NCI-H526 (cell line): ENCODE data around the gene ZSCAN31.
"Not testable (repeated sequence)": the region's sequence is repeated elsewhere in the genome, so short reads cannot be mapped to it uniquely, and the experiment has no call there.

Experiments
- DNase-seq, 2 experiments: peaks; one replicate each; lab custom pipeline; 2025; lab: John Stamatoyannopoulos, UW

ZSCAN31 gene

GRCh38 chr6:28335564-28336283, at the start of gene ZSCAN31:
TSS of gene ZSCAN31 (minus strand) at chr6:28336148. CDS start at chr6:28329683, 6,465 bp downstream.
- peak; percentile 87 to 91 for DNase-seq

DNA sequence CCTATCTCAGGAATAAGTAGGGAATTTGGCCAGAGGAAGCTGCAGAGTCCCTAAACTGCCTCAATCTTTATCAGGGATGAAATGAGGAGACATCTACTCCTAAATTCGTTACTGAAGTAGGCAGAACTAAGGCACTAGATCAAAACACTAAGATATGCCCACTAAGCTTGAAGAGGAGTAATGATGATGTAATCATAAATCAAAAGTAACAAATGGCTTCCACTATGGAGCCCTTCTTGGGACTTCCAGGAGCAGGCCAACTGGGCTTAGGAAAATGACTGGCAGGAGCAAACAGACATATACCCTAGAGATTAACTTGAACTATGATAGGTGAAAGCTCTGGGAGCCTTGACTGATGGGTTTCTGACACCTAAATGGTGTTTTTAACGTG, 48.2 kb upstream of the ZSCAN31 start:
- no peak for DNase-seq

DNA sequence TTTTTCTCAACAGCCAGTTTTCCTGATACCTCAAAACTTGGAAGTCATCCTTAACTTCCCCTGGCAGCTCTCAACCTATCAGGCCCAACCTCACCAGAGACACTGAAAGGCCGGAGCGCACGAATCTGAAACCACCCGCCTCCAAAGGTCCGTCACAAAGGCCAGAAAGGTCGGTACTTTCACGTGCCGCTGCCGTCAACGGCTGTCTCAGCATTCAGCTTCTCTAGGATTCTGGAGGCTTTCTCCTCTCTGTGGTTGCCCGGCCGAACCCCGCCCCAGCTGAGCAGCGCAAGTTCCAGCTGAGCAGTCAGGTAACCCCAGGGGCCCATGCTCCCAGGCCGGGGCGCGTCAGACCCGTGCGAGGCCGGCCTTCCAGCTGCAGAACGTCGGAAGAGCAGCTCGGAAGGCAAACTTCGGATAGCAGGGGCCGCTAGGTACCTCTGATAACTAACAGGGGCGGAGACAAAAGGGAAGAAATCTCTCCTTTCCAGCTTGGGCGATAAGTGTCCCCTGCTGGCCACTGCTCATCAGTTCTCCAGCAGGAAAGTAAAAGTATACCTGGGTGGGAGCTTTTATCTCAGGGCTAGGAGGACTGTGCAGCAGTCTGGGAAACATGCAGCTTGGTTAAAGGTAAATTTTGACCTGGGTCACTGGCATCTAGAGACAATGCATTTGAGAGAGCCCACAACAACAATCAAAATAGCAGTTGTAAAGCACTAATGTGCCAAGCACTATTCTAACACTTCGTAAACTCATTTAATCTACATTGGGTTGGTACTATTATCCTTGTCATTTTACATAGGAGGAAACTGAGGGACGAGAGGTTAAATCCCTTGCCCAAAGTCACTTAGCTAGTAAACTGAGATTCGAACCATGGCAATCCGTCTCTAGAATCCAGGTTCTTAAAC, 47.5 kb upstream of the ZSCAN31 start:
- peak; percentile 82 to 94 for DNase-seq

DNA sequence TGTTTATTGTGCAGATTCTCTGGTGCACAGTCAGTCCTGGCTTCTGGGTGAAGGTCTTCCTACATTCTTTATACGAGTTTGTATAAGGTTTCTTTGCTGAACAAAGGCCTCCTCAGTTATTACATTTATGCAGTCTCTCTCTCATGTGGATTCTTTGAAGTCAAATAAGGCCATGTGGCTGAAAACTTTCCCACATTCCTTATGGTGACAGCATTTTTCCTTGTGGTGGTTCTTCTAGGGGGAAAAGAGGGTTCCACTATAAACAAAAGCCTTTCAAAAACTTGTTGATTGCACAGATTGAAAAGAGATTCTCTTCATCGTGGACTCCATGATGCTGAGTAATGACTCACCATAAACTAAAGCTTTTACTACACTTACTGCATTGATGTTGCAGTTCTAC, 44.4 kb upstream of the ZSCAN31 start:
- DNase-seq = no peak

GRCh38 chr6:28378644-28379043, 42.7 kb upstream of the ZSCAN31 start:
- no peak for DNase-seq

DNA sequence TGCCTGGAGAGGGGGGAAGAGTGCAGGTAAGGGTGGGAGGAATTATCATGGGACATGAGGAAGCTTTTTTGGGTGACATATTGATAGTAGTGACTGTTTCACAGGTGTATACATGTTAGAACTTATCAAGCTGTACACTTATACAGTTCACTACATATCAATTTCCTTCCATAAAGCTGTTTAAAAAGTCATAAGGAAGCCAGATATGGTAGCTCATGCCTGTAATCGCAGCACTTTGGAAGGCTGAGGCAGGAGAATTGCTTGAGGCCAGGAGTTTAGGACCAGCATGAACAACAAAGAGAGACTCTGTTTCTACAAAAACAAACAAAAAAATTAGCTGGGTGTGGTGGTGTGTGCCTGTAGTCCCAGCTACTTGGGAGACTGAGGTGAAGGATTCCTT, 41.9 kb upstream of the ZSCAN31 start:
- no peak for DNase-seq

GRCh38 chr6:28373925-28374324, 38.0 kb upstream of the ZSCAN31 start:
- no peak for DNase-seq

GRCh38 chr6:28371706-28372451, 35.9 kb upstream of the ZSCAN31 start:
- DNase-seq = no peak

GRCh38 chr6:28371280-28371679, 35.3 kb upstream of the ZSCAN31 start:
- no peak for DNase-seq

- DNase-seq = no peak
Measured at GRCh38 chr6:28370440-28370839, 34.5 kb upstream of the ZSCAN31 start.

- DNase-seq = no peak
Measured at GRCh38 chr6:28369463-28369862, 33.5 kb upstream of the ZSCAN31 start.

DNA sequence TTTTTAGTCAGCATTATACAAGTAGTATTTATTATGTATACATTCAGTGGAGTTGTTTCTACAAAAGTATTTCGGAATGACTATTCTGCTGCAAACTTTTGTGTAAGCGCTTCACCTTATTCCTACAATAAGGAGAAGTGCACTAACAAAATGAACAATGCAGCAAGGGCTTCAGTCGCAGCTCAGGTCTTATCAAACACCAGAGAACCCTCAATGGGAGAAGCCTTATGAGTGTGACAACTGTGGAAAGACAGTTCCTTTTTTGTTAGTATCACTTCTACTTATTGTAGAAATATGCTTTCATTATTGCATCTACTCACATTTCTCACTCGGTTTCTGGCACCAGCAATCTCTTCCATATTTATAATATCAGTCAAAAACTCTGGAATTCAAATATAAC, 32.6 kb upstream of the ZSCAN31 start:
- DNase-seq = no peak

- not testable (repeated sequence) for DNase-seq
Measured at GRCh38 chr6:28365590-28365989, 29.6 kb upstream of the ZSCAN31 start.

- no peak for DNase-seq
Measured at GRCh38 chr6:28360961-28361360, 25.0 kb upstream of the ZSCAN31 start.

DNA sequence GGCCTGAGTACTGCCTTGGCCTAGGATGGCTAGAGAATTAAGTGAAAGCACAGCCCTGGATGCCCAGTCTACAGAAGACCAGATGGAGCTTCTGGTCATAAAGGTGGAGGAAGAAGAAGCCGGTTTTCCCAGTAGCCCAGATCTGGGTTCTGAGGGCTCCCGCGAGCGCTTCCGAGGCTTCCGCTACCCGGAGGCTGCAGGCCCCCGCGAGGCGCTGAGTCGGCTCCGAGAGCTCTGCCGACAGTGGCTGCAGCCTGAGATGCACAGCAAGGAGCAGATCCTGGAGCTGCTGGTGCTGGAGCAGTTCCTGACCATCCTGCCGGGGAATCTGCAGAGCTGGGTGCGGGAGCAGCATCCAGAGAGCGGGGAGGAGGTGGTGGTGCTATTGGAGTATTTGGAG, 23.6 kb upstream of the ZSCAN31 start:
- not testable (repeated sequence) for DNase-seq

DNA sequence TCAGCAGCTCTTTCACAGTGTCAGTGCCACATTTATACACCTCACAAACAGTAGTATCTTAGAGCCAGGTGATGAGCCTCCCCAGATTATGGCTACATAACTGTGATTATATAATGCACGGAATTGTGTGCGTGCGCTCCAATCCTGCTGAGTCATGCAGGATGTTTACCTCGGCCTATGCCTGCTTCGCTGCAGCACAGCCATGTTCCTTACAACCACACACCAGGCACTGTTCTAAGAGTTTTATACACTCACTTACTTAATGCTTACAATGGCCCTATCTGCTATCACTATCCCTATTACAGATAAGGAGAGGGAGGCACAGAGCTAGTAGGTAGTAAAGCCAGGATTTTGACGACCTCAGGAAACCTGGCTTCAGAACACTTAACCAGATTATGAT, 21.1 kb upstream of the ZSCAN31 start:
- DNase-seq = no peak

DNA sequence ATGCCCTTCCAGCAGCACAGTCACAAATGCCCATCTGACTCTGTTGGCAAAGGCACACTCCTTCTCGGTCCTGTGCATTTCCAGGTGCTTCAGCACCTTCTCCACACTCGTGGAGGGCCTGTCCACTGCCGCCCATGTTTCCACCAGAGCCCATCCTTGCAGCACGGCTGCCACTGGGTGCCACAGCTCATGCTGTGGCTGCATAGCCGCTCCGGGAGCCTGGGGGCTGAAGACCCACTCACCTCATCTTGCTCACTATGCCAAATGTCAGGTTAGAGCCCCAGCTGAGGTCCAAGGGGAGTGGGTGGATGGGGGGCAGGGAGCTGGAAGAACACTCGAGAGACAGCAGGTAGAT, 20.7 kb upstream of the ZSCAN31 start:
- peak in 1 of 2 experiments; percentile 12 for DNase-seq

- peak; percentile 85 to 92 for DNase-seq
Measured at GRCh38 chr6:28355743-28356665, 20.1 kb upstream of the ZSCAN31 start.

- DNase-seq = no peak
Measured at GRCh38 chr6:28354688-28355554, 19.0 kb upstream of the ZSCAN31 start.

GRCh38 chr6:28353981-28354676, 18.2 kb upstream of the ZSCAN31 start:
- DNase-seq = peak in 1 of 2 experiments; percentile 2
